HepG2 (cell line): ENCODE results near the gene TYROBP. TPM values are rescaled to one million over a fixed set of nuclear protein-coding genes. Genes with fewer than 3 reads are reported as not detected.

Experiments used
- AGO1 ChIP-seq: fragments of 200-400 bp; formaldehyde crosslinking; IDR thresholded peaks from 2 replicates; pipeline ENCODE4 v1.6.1; 2017; ENCODE audit warnings: mild to moderate bottlenecking, low read depth, low read length, moderate library complexity; ENCODE audit not compliant: poor library complexity, severe bottlenecking
- AHR ChIP-seq: IDR thresholded peaks from 2 replicates; pipeline ENCODE4 v1.6.1; 2018; ENCODE audit warnings: missing genetic modification reagents, missing compliant biosample characterization
- CREM ChIP-seq, 2 experiments: sonication (generic) in 1 of 2; formaldehyde crosslinking in 1 of 2; IDR thresholded peaks; 2 replicates each; pipeline versions ENCODE4 v1.4.0 to v1.6.1; 2016 to 2020; ENCODE audit warnings: antibody characterized with exemption in 1 of 2, mild to moderate bottlenecking in 1 of 2, missing genetic modification reagents in 1 of 2
- ELF1 ChIP-seq: sonication (generic); formaldehyde crosslinking; IDR thresholded peaks from 2 replicates; pipeline ENCODE4 v1.4.0; 2020; ENCODE audit warnings: missing genetic modification reagents
- ERF ChIP-seq: IDR thresholded peaks from 2 replicates; pipeline ENCODE4 v1.6.1; 2018; ENCODE audit warnings: missing biosample characterization, missing genetic modification reagents
- GMEB1 ChIP-seq: sonication (generic); formaldehyde crosslinking; IDR thresholded peaks from 2 replicates; pipeline ENCODE4 v1.5.1; 2020; ENCODE audit warnings: missing genetic modification reagents, mild to moderate bottlenecking, borderline replicate concordance
- KMT2A ChIP-seq: sonication (generic); formaldehyde crosslinking; IDR thresholded peaks from 2 replicates; pipeline ENCODE4 v1.4.0; 2020; ENCODE audit warnings: missing genetic modification reagents
- LBX2 ChIP-seq: sonication (generic); formaldehyde crosslinking; IDR thresholded peaks from 2 replicates; pipeline ENCODE4 v1.5.0; 2020; ENCODE audit warnings: missing genetic modification reagents, mild to moderate bottlenecking, borderline replicate concordance
- MAFF ChIP-seq: IDR thresholded peaks from 2 replicates; pipeline ENCODE4 v1.6.1; 2011; ENCODE audit warnings: low read depth, low read length, improper control_type of control experiment
- NR2F6 ChIP-seq, 2 experiments: IDR thresholded peaks; 2 replicates each; pipeline ENCODE4 v1.6.1; 2016; ENCODE audit warnings: antibody characterized with exemption in 1 of 2, mild to moderate bottlenecking in 1 of 2
- PRDM15 ChIP-seq: sonication (generic); formaldehyde crosslinking; IDR thresholded peaks from 2 replicates; pipeline ENCODE4 v1.4.0; 2020; ENCODE audit warnings: missing genetic modification reagents
- SMARCE1 ChIP-seq: fragments of 450-650 bp; IDR thresholded peaks from 2 replicates; pipeline ENCODE4 v1.6.1; 2017; ENCODE audit warnings: borderline replicate concordance
- ZBTB38 ChIP-seq: sonication (generic); formaldehyde crosslinking; IDR thresholded peaks from 2 replicates; pipeline ENCODE4 v1.5.1; 2020; ENCODE audit warnings: mild to moderate bottlenecking, missing genetic modification reagents
- ZFY ChIP-seq: sonication (generic); formaldehyde crosslinking; IDR thresholded peaks from 2 replicates; pipeline ENCODE4 v1.4.0; 2020; ENCODE audit warnings: missing genetic modification reagents
- ZNF326 ChIP-seq: sonication (generic); formaldehyde crosslinking; IDR thresholded peaks from 2 replicates; pipeline ENCODE4 v1.4.0; 2020; ENCODE audit warnings: missing genetic modification reagents, borderline replicate concordance
- ZNF362 ChIP-seq: sonication (generic); formaldehyde crosslinking; IDR thresholded peaks from 2 replicates; pipeline ENCODE4 v1.4.0; 2020; ENCODE audit warnings: missing genetic modification reagents, mild to moderate bottlenecking, borderline replicate concordance
- ZNF557 ChIP-seq: sonication (generic); formaldehyde crosslinking; IDR thresholded peaks from 2 replicates; pipeline ENCODE4 v1.4.0; 2020; ENCODE audit warnings: missing genetic modification reagents
- ZNF580 ChIP-seq: IDR thresholded peaks from 2 replicates; pipeline ENCODE4 v1.6.1; 2016; ENCODE audit warnings: low read depth, borderline replicate concordance
- ZNF678 ChIP-seq: sonication (generic); formaldehyde crosslinking; IDR thresholded peaks from 2 replicates; pipeline ENCODE4 v1.4.0; 2020; ENCODE audit warnings: mild to moderate bottlenecking, missing genetic modification reagents
- ZNF703 ChIP-seq: sonication (generic); formaldehyde crosslinking; IDR thresholded peaks from 2 replicates; pipeline ENCODE4 v1.5.1; 2020; ENCODE audit warnings: missing genetic modification reagents, mild to moderate bottlenecking, moderate library complexity, borderline replicate concordance
- ZNF709 ChIP-seq: sonication (generic); formaldehyde crosslinking; IDR thresholded peaks from 2 replicates; pipeline ENCODE4 v1.5.0; 2020; ENCODE audit warnings: mild to moderate bottlenecking, missing genetic modification reagents
- polyA plus RNA-seq, 8 experiments: library from polyadenylated mRNA; depleted of rRNA in 3 of 8; stranded (reverse) in 7 of 8; unstranded in 1 of 8; fragments of >200 nt; fragmentation: Illumina TruSeq in 4 of 8; extraction: Trizol in 4 of 8; gene quantifications; 2 replicates each; pipeline versions ENCODE4 v1.2.1 to v1.2.3, GENCODE V29; 2011 to 2016; ENCODE audit warnings: low read depth in 4 of 8, missing spikeins in 1 of 8, mixed read lengths in 1 of 8; ENCODE audit not compliant: insufficient read depth in 1 of 8
- total RNA-seq, 5 experiments: library from RNA; depleted of rRNA; stranded (reverse); fragments of >200 nt; fragmentation: Illumina TruSeq; extraction: Trizol; gene quantifications; 2 replicates each; pipeline ENCODE4 v1.2.3, GENCODE V29; 2016; ENCODE audit warnings: low read depth in 1 of 5
- TF ChIP-seq, protein P1 (sequence below): sonication (generic); formaldehyde crosslinking; IDR thresholded peaks from 2 replicates; pipeline ENCODE4 v1.4.0; 2020; ENCODE audit warnings: missing genetic modification reagents

TYROBP gene
- total and polyA plus RNA-seq, 2 of the 13 experiments (the other 11 are each of a cell fraction or from before 2014, with no cell fraction given), result not detected

DNA sequence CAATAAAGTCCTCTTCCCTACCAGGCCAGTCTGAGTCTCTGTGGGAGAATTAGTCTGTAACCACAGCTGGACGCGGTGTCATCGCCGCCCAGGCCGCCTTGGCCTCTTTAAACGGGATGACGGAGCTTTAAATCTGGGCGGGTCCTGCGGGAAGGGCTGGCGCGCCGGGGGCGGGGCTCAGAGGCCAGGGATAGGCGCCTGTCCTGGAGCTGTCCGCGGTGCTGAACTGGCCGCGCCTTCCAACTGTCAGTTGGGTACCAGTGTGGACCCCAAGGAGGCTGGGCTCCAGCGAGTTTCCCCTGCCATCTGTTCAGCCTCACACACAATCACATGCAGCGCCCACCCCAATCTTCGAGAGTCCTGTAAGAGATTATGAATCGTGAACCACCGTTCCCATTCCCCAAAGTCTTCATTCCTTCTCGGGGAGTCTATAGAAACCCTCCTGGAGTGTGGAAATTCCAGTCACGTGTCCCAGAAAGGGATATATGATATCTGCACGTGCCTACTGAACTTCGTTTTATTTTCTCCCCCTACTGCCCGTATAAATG is 28.3 kb downstream of the TYROBP start (continued):
- TF ChIP-seq LBX2 (CRISPR knock-in tag) (peak; percentile 79; the same call in 1 of the 2 replicates), ZNF326 (CRISPR knock-in tag) (no peak), GMEB1 (CRISPR knock-in tag) (peak; percentile 51; the same call in 1 of the 2 replicates), ZNF678 (CRISPR knock-in tag) (peak; percentile 86; the same call in 1 of the 2 replicates), CREM (IDR thresholded peaks at IDR 0.05) (0 out of 2 replicates have a peak, but pooled peaks have one; percentile 11), CREM (CRISPR knock-in tag; IDR thresholded peaks at IDR 0.05) (no peak), ZNF557 (CRISPR knock-in tag) (peak; percentile 86; the same call in 1 of the 2 replicates), SMARCE1 (no peak), PRDM15 (CRISPR knock-in tag) (peak; percentile 74; the same call in 1 of the 2 replicates), AGO1 (no peak), ERF (peak; percentile 98), ZFY (CRISPR knock-in tag) (peak; percentile 52), ELF1 (no peak), ZNF580 (CRISPR knock-in tag) (peak; percentile 97), NR2F6 (IDR thresholded peaks at IDR 0.05) (no peak), NR2F6 (CRISPR knock-in tag; IDR thresholded peaks at IDR 0.05) (peak; percentile 45; the same call in 1 of the 2 replicates), ZBTB38 (CRISPR knock-in tag) (peak; percentile 70), ZNF709 (CRISPR knock-in tag) (peak; percentile 94), KMT2A (CRISPR knock-in tag) (peak; percentile 20; the same call in 1 of the 2 replicates), ZNF703 (CRISPR knock-in tag) (no peak), ZNF362 (CRISPR knock-in tag) (0 out of 2 replicates have a peak, but pooled peaks have one; percentile 25), MAFF (no peak), AHR (CRISPR knock-in tag) (peak; percentile 98; the same call in 1 of the 2 replicates)
- TF ChIP-seq, protein P1, sequence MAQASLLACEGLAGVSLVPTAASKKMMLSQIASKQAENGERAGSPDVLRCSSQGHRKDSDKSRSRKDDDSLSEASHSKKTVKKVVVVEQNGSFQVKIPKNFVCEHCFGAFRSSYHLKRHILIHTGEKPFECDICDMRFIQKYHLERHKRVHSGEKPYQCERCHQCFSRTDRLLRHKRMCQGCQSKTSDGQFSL (CRISPR knock-in tag), result no peak
